Vagina (tissue), 2 donors: Measurements from ENCODE around the gene NINL. TPM values are rescaled to one million over a fixed set of nuclear protein-coding genes. Genes with fewer than 3 reads are reported as not detected.
"Not testable (repeated sequence)": the region's sequence is repeated elsewhere in the genome, so short reads cannot be mapped to it uniquely, and the experiment has no call there.

ENCODE experiments used
- DNase-seq, 2 donors: peaks; one replicate each; pipeline ENCODE4 v3.0.0-alpha.2; 2017; ENCODE audit errors: extremely low spot score in 2 of 2
- H3K27ac ChIP-seq: fragments of 200-600 bp; sonication (generic); one replicate; pipeline ENCODE4 v1.5.1; 2019
- H3K27me3 ChIP-seq: fragments of 200-600 bp; sonication (generic); one replicate; pipeline ENCODE4 v1.5.1; 2019
- H3K36me3 ChIP-seq, 2 donors: fragments of 200-600 bp; sonication (generic); one replicate each; pipeline ENCODE4 v1.5.1; 2017 to 2019
- H3K4me1 ChIP-seq: fragments of 200-600 bp; sonication (generic); one replicate; pipeline ENCODE4 v1.5.1; 2019
- H3K4me3 ChIP-seq, 2 donors: fragments of 200-600 bp; sonication (generic); 1 replicate in 1 of 2; 2 replicates in 1 of 2; pipeline ENCODE4 v1.5.1; 2016 to 2019
- H3K9me3 ChIP-seq: fragments of 200-600 bp; sonication (generic); one replicate; pipeline ENCODE4 v1.5.1; 2019
- POLR2A ChIP-seq, 2 donors: fragments of 450-650 bp; IDR thresholded peaks; one replicate each; pipeline ENCODE4 v1.6.1; 2017; ENCODE audit warnings: antibody characterized with exemption in 2 of 2, mild to moderate bottlenecking in 2 of 2, moderate library complexity in 2 of 2
- POLR2AphosphoS5 ChIP-seq, 2 donors: sonication (generic); formaldehyde crosslinking; IDR thresholded peaks; one replicate each; pipeline ENCODE4 v1.9.0; 2017; ENCODE audit warnings: antibody characterized with exemption in 2 of 2, mild to moderate bottlenecking in 2 of 2, low read depth in 1 of 2; ENCODE audit not compliant: insufficient read depth in 1 of 2
- intact Hi-C: fragments of 100-400 bp; cut with DNase I; formaldehyde crosslinking; loops from one replicate; pipeline ENCODE4 v1.15.1; 2023
- total RNA-seq: library from RNA; depleted of rRNA; stranded (reverse); fragments of >200 nt; gene quantifications from one replicate; pipeline ENCODE4 v1.2.3, GENCODE V29; 2016
- TF ChIP-seq, protein P1 (sequence below), 3 experiments: fragments of 450-650 bp in 2 of 3; fragments of 200-600 bp in 1 of 3; sonication (generic) in 1 of 3; IDR thresholded peaks; one replicate each; pipeline ENCODE4 v1.5.1; 2017 to 2019; ENCODE audit warnings: antibody characterized with exemption in 3 of 3, mild to moderate bottlenecking in 2 of 3, moderate library complexity in 2 of 3

The NINL gene
- total RNA-seq, 1 donor from 2014 or later, result 11.5 TPM

DNA sequence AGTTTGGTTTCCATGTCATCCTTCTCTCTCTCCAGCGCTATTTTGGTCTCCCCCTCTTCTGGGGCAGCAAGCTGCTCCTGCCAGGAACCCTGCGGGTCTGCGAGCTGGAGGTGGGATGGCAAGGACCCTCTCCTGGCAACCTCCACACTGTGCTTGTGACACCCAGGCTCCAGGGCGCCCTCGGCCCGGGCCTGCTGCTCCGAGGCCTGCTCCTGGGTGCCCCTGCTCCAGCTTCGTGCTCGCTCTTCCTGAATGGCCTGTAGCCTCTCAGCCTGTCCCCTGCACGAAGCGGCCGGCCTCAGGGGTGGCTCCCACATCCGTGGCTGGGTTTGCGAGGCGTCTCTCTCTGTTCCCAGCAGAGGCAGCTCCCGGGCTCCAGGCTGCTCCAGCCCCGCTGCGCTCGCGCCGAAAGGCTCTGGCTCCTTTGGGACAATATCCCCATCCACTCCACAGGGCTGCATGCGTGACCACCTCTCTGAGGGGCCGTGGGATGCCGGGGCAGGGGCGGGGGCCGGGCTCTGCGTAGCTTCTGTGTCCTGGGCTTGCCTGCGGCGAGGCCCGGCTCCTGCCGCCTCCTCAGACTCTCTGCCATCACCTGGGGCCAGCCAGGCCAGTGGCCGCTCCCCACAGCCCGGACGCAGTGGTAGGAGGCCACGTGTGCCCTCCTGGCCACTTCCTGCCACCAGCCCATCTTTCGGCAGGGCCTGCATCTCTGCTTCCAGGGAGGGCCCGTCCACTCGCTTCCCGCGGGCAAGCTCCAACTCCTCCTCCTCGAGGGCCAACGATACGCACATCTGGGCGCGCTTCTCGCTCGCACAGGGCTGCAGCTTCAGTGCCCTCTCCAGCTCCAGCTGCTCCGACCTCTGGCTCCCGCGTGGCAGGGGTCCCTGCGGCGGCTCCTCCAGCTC, 109.0 kb downstream of the NINL start:
- peaks cover 7% of the 10 kb centered on the region for H3K4me1 ChIP-seq
- no peak for DNase-seq
- no peak overlapping the region for H3K27ac ChIP-seq
- no peaks in the 10 kb centered on the region for H3K27me3 ChIP-seq
- TF ChIP-seq, protein P1, sequence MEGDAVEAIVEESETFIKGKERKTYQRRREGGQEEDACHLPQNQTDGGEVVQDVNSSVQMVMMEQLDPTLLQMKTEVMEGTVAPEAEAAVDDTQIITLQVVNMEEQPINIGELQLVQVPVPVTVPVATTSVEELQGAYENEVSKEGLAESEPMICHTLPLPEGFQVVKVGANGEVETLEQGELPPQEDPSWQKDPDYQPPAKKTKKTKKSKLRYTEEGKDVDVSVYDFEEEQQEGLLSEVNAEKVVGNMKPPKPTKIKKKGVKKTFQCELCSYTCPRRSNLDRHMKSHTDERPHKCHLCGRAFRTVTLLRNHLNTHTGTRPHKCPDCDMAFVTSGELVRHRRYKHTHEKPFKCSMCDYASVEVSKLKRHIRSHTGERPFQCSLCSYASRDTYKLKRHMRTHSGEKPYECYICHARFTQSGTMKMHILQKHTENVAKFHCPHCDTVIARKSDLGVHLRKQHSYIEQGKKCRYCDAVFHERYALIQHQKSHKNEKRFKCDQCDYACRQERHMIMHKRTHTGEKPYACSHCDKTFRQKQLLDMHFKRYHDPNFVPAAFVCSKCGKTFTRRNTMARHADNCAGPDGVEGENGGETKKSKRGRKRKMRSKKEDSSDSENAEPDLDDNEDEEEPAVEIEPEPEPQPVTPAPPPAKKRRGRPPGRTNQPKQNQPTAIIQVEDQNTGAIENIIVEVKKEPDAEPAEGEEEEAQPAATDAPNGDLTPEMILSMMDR (IDR thresholded peaks at IDR 0.05), result no peak
- TF ChIP-seq POLR2A (IDR thresholded peaks at IDR 0.05) (no peak), POLR2AphosphoS5 (IDR thresholded peaks at IDR 0.05; ENCODE audit: insufficient read depth in 1 of 2, low read depth in 1 of 2) (no peak)
- no peaks in the 10 kb centered on the region for H3K9me3 ChIP-seq
- intact Hi-C loops, result no loop called here
- H3K4me3 ChIP-seq, result no peak overlapping the region
- peaks cover 0 to 3% of the 10 kb centered on the region in 2 donors for H3K36me3 ChIP-seq

DNA sequence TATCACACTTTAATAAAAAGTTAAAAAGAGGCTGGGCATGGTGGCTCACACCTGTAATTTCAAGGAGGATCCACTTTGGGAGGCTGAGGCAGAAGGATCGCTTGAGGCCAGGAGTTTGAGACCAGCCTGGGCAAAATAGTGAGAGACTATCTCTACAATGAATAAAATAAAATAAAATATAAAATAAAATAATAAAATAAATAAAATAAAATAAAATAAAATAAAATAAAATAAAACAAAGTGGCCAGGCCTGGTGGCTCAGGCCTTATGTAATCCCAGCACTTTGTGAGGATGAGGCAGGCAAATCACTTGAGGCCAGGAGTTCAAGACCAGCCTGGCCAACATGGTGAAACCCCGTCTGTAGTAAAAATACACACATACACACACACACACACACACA, 112.0 kb downstream of the NINL start:
- H3K27me3 ChIP-seq, H3K4me3 ChIP-seq, DNase-seq, intact Hi-C loops, H3K36me3 ChIP-seq, H3K9me3 ChIP-seq, H3K4me1 ChIP-seq, H3K27ac ChIP-seq: not testable (repeated sequence)

DNA sequence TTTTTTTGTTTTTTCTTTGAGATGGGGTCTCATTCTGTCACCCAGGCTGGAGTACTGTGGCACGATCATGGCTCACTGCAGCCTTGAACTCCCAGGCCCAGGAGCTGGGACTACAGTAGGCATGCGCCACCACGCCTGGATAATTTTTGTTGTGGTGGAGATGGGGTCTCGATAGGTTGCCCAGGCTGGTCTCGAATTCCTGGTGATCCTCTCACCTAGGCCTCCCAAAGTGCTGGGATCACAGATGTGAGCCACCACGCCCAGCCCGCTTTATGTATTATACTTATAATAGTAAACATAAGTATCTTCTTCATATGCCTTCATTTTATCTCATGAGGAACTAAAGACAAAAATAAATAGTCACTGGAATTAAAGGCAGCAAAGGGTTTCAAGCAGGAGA, 114.3 kb downstream of the NINL start:
- no peaks in the 10 kb centered on the region for H3K9me3 ChIP-seq
- H3K4me1 ChIP-seq, result no peaks in the 10 kb centered on the region
- no peak for DNase-seq
- H3K27me3 ChIP-seq, result no peaks in the 10 kb centered on the region
- H3K27ac ChIP-seq, result no peak overlapping the region
- H3K4me3 ChIP-seq, result no peak overlapping the region
- TF ChIP-seq POLR2A (IDR thresholded peaks at IDR 0.05) (no peak), POLR2AphosphoS5 (IDR thresholded peaks at IDR 0.05; ENCODE audit: insufficient read depth in 1 of 2, low read depth in 1 of 2) (no peak)
- TF ChIP-seq, protein P1 (IDR thresholded peaks at IDR 0.05), result no peak
- peaks cover 0 to 15% of the 10 kb centered on the region in 2 donors for H3K36me3 ChIP-seq
- intact Hi-C loops, result no loop called here

DNA sequence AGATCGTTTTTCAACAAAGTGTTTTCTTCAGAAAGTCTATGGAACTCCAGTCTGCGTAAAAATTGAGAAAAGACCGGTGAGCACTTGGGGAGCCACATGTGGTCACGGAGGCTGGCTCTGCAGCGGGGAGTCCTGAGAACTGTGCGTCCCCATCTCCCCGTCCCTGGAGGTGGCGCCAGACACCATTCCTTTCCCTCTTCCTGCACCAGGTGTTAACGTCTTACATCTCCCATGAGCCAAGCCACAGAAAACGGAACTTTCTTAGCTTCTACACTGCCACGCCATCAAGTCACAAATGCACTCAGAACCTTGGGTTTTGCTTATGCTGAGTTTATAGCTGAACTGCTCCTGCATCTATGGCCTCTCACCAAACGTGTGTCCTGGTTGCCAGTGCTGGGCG, 115.3 kb downstream of the NINL start:
- intact Hi-C loops, result no loop called here
- H3K4me3 ChIP-seq, result no peak overlapping the region
- H3K9me3 ChIP-seq, result no peaks in the 10 kb centered on the region
- no peak for TF ChIP-seq POLR2A (IDR thresholded peaks at IDR 0.05)
- TF ChIP-seq, protein P1 (IDR thresholded peaks at IDR 0.05), result peak in 1 of 3 experiments; percentile 16
- no peak for TF ChIP-seq POLR2AphosphoS5 (IDR thresholded peaks at IDR 0.05; ENCODE audit: insufficient read depth in 1 of 2, low read depth in 1 of 2)
- peaks cover 0 to 21% of the 10 kb centered on the region in 2 donors for H3K36me3 ChIP-seq
- no peak overlapping the region for H3K27ac ChIP-seq
- DNase-seq, result no peak
- no peaks in the 10 kb centered on the region for H3K4me1 ChIP-seq
- H3K27me3 ChIP-seq, result no peaks in the 10 kb centered on the region

DNA sequence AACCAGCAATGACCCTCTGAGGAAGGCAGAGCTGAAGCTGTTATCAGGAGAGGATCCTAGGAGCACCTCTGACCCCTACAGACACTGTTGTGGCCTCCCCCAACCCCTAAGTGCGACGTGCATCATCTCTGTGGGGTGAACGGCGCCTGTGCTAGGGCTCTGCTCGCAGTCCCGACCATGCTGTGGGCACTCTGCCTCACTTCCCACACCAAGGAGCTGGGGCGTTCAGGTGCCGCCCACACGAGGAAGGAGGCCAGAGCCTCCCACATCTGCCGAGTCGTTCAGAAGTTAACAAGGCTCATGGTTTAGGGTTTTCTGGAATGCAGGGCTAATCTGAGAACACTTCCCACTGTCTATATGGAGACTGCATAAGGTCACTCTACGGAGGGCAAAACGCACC, 115.8 kb downstream of the NINL start:
- Histone ChIP-seq H3K27ac (no peak overlapping the region), H3K9me3 (no peaks in the 10 kb centered on the region), H3K36me3 (peaks cover 0 to 26% of the 10 kb centered on the region in 2 donors), H3K4me1 (no peaks in the 10 kb centered on the region), H3K27me3 (no peaks in the 10 kb centered on the region), H3K4me3 (no peak overlapping the region)
- TF ChIP-seq, protein P1 (IDR thresholded peaks at IDR 0.05), result no peak
- TF ChIP-seq POLR2AphosphoS5 (IDR thresholded peaks at IDR 0.05; ENCODE audit: insufficient read depth in 1 of 2, low read depth in 1 of 2) (no peak), POLR2A (IDR thresholded peaks at IDR 0.05) (no peak)
- intact Hi-C loops, result no loop called here
- no peak for DNase-seq
